Astrocyte (in vitro differentiated cells and primary cell): ENCODE results near the gene VAC14. TPM values are rescaled to one million over a fixed set of nuclear protein-coding genes. Genes with fewer than 3 reads are reported as not detected.
A peak's percentile ranks its signal among the peaks of the same experiment; 100 is the strongest.

ENCODE experiments used
- DNase-seq: peaks from one replicate; pipeline ENCODE4 v3.0.0-alpha.2; 2010; ENCODE audit warnings: low read depth
- FAIRE-seq: peaks from 2 replicates; lab custom pipeline; 2011; peaks lifted over from hg19 to GRCh38; lab: Jason Lieb, UNC
- H2AFZ ChIP-seq: 2 replicates; pipeline ENCODE4 v1.6.0; 2012; ENCODE audit warnings: low read depth, low read length, inconsistent platforms
- H3K27ac ChIP-seq: 2 replicates; pipeline ENCODE4 v1.5.1; 2011; ENCODE audit warnings: low read depth, low read length, inconsistent platforms
- H3K27me3 ChIP-seq: 2 replicates; pipeline ENCODE4 v1.6.0; 2011; ENCODE audit warnings: low read length, inconsistent platforms; ENCODE audit not compliant: insufficient read depth
- H3K36me3 ChIP-seq: 2 replicates; pipeline ENCODE4 v1.5.1; 2011; ENCODE audit warnings: low read length, inconsistent platforms; ENCODE audit not compliant: insufficient read depth
- H3K4me1 ChIP-seq: 2 replicates; pipeline ENCODE4 v1.5.1; 2011; ENCODE audit warnings: low read length, inconsistent platforms; ENCODE audit not compliant: insufficient read depth
- H3K4me2 ChIP-seq: 2 replicates; pipeline ENCODE4 v1.6.0; 2012; ENCODE audit warnings: low read length, inconsistent platforms
- H3K4me3 ChIP-seq: 2 replicates; pipeline ENCODE4 v1.5.1; 2011; ENCODE audit warnings: low read depth, mild to moderate bottlenecking, low read length, inconsistent platforms; ENCODE audit not compliant: insufficient read depth
- H3K79me2 ChIP-seq: 2 replicates; pipeline ENCODE4 v1.6.0; 2012; ENCODE audit warnings: mild to moderate bottlenecking, low read length, inconsistent platforms; ENCODE audit not compliant: insufficient read depth
- H3K9ac ChIP-seq: 2 replicates; pipeline ENCODE4 v1.6.0; 2012; ENCODE audit warnings: mild to moderate bottlenecking, low read length, inconsistent platforms
- H3K9me3 ChIP-seq: 2 replicates; pipeline ENCODE4 v1.5.1; 2012; ENCODE audit warnings: low read depth, mild to moderate bottlenecking, low read length, inconsistent platforms; ENCODE audit not compliant: insufficient read depth
- H4K20me1 ChIP-seq: 2 replicates; pipeline ENCODE4 v1.6.0; 2012; ENCODE audit warnings: low read length, inconsistent platforms; ENCODE audit not compliant: insufficient read depth
- H3K27ac Mint-ChIP-seq: one replicate; pipeline ENCODE4 v1.8.0; 2021; ENCODE audit warnings: mild to moderate bottlenecking, mixed read lengths; ENCODE audit not compliant: unreplicated experiment
- H3K27me3 Mint-ChIP-seq: one replicate; pipeline ENCODE4 v1.8.0; 2021; ENCODE audit warnings: low read depth, mixed read lengths; ENCODE audit not compliant: unreplicated experiment
- H3K36me3 Mint-ChIP-seq: one replicate; pipeline ENCODE4 v1.8.0; 2021; ENCODE audit warnings: low read depth, mixed read lengths; ENCODE audit not compliant: unreplicated experiment
- H3K4me1 Mint-ChIP-seq: one replicate; pipeline ENCODE4 v1.8.0; 2021; ENCODE audit warnings: low read depth, mixed read lengths; ENCODE audit not compliant: unreplicated experiment
- H3K4me3 Mint-ChIP-seq: one replicate; pipeline ENCODE4 v1.8.0; 2021; ENCODE audit warnings: mild to moderate bottlenecking, moderate library complexity, mixed read lengths; ENCODE audit not compliant: unreplicated experiment
- H3K9me3 Mint-ChIP-seq: one replicate; pipeline ENCODE4 v1.8.0; 2021; ENCODE audit warnings: mild to moderate bottlenecking, mixed read lengths; ENCODE audit not compliant: unreplicated experiment
- CTCF ChIP-seq: IDR thresholded peaks from 2 replicates; pipeline ENCODE4 v1.5.1; 2011; ENCODE audit warnings: low read depth, mild to moderate bottlenecking, inconsistent platforms, low read length, moderate library complexity; ENCODE audit not compliant: insufficient read depth
- EZH2 ChIP-seq: IDR thresholded peaks from 2 replicates; pipeline ENCODE4 v1.6.1; 2012; ENCODE audit warnings: mild to moderate bottlenecking, low read length, inconsistent platforms; ENCODE audit not compliant: insufficient read depth
- total RNA-seq: library from RNA; stranded (reverse); gene quantifications from 2 replicates; pipeline ENCODE4 v1.2.1, GENCODE V29; 2021

Gene VAC14
- total RNA-seq, 1 donor from 2014 or later = 27.8 TPM

DNA sequence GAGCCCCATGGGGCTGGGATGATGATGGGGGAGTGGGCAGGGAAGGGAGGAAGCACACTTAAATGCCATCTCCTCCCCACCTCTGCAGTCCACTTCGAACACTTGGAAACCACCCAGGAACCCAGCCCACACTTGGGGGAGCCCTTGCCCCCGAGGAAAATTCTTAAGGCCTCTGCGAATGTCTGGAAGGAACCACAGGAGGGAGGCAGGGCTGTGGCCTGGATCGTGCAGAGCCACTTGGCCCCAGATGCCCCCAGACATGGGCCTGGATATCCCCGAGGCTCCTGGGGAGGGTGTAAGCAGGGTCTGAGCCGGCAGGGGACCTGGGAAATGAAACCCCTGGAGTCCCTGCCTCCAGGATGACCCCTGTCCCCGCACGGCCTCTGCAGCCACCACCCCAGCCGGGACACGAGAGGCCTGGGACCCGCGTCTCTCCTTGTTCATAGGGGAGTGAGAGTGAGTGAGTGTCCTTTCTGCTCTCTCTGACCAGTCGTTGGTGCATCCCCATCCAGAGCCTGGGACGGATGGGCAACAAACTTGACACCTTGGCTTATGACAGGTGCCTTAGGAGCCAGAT lies 103.3 kb downstream of the VAC14 start:
- H3K27ac ChIP-seq = no peak overlapping the region
- H3K9me3 ChIP-seq = no peaks in the 10 kb centered on the region
- no peaks in the 10 kb centered on the region for H3K36me3 ChIP-seq
- H3K4me1 Mint-ChIP-seq = peaks cover 36% of the 10 kb centered on the region
- peaks cover 11% of the 10 kb centered on the region for H3K36me3 Mint-ChIP-seq
- no peak overlapping the region for H3K4me2 ChIP-seq
- TF ChIP-seq EZH2 (no peak), CTCF (no peak)
- FAIRE-seq (no peak), DNase-seq (peak; percentile 60)
- H3K27ac Mint-ChIP-seq = no peak overlapping the region
- H3K4me3 Mint-ChIP-seq = no peak overlapping the region
- H3K4me1 ChIP-seq = peaks cover 47% of the 10 kb centered on the region
- H4K20me1 ChIP-seq = no peaks in the 10 kb centered on the region
- H3K27me3 ChIP-seq = no peaks in the 10 kb centered on the region
- peaks cover 5% of the 10 kb centered on the region for H3K9me3 Mint-ChIP-seq
- H2AFZ ChIP-seq = no peak overlapping the region
- H3K9ac ChIP-seq = peak overlapping the region; percentile 21
- H3K4me3 ChIP-seq = no peak overlapping the region
- no peaks in the 10 kb centered on the region for H3K27me3 Mint-ChIP-seq
- H3K79me2 ChIP-seq = no peaks in the 10 kb centered on the region

- TF ChIP-seq EZH2 = no peak
- Mint-ChIP-seq H3K27ac (no peak overlapping the region), H3K4me3 (no peak overlapping the region), H3K36me3 (peaks cover 11% of the 10 kb centered on the region), H3K27me3 (no peaks in the 10 kb centered on the region), H3K9me3 (peaks cover 5% of the 10 kb centered on the region), H3K4me1 (peaks cover 32% of the 10 kb centered on the region)
- Histone ChIP-seq H3K27ac (no peak overlapping the region), H3K4me3 (no peak overlapping the region), H3K9ac (peak overlapping the region; percentile 21), H4K20me1 (no peaks in the 10 kb centered on the region), H3K4me1 (peaks cover 47% of the 10 kb centered on the region), H3K36me3 (no peaks in the 10 kb centered on the region), H3K4me2 (no peak overlapping the region), H3K27me3 (no peaks in the 10 kb centered on the region), H3K79me2 (no peaks in the 10 kb centered on the region), H3K9me3 (no peaks in the 10 kb centered on the region), H2AFZ (no peak overlapping the region)
- FAIRE-seq (no peak), DNase-seq (no peak)
Observed at GRCh38 chr16:70696952-70697593, 103.9 kb downstream of the VAC14 start.

- no peaks in the 10 kb centered on the region for H3K79me2 ChIP-seq
- H3K4me3 ChIP-seq = no peak overlapping the region
- H3K9me3 ChIP-seq = no peaks in the 10 kb centered on the region
- peaks cover 5% of the 10 kb centered on the region for H3K9me3 Mint-ChIP-seq
- no peak for DNase-seq
- peaks cover 48% of the 10 kb centered on the region for H3K4me1 ChIP-seq
- no peak overlapping the region for H2AFZ ChIP-seq
- peaks cover 24% of the 10 kb centered on the region for H3K4me1 Mint-ChIP-seq
- TF ChIP-seq CTCF (no peak), EZH2 (no peak)
- FAIRE-seq = no peak
- H3K27me3 ChIP-seq = no peaks in the 10 kb centered on the region
- H3K27ac Mint-ChIP-seq = peak overlapping the region; percentile 41
- no peaks in the 10 kb centered on the region for H3K36me3 ChIP-seq
- no peak overlapping the region for H3K9ac ChIP-seq
- no peak overlapping the region for H3K4me2 ChIP-seq
- peaks cover 11% of the 10 kb centered on the region for H3K36me3 Mint-ChIP-seq
- H3K4me3 Mint-ChIP-seq = no peak overlapping the region
- no peaks in the 10 kb centered on the region for H3K27me3 Mint-ChIP-seq
- H3K27ac ChIP-seq = no peak overlapping the region
- H4K20me1 ChIP-seq = no peaks in the 10 kb centered on the region
Observed at GRCh38 chr16:70696355-70696754, 104.6 kb downstream of the VAC14 start.
